WTC11 (cell line): ENCODE results near the gene ISM1. TPM values are rescaled to one million over a fixed set of nuclear protein-coding genes. Genes with fewer than 3 reads are reported as not detected.

Source experiments
- CREB1 ChIP-seq: sonication (generic); formaldehyde crosslinking; IDR thresholded peaks from 2 replicates; pipeline ENCODE4 v1.8.0; 2023; ENCODE audit warnings: mild to moderate bottlenecking, missing genetic modification reagents
- CREM ChIP-seq: sonication (generic); formaldehyde crosslinking; IDR thresholded peaks from 2 replicates; pipeline ENCODE4 v1.8.1; 2022; ENCODE audit warnings: mild to moderate bottlenecking, missing genetic modification reagents, moderate library complexity
- EMX1 ChIP-seq: fragments of 250-450 bp; sonication (Bioruptor Pico); IDR thresholded peaks from 2 replicates; pipeline ENCODE4 v1.8.0; 2021; ENCODE audit warnings: mild to moderate bottlenecking
- ETV6 ChIP-seq: sonication (generic); formaldehyde crosslinking; IDR thresholded peaks from 2 replicates; pipeline ENCODE4 v1.8.1; 2022; ENCODE audit warnings: mild to moderate bottlenecking, missing genetic modification reagents
- GABPB1 ChIP-seq: sonication (generic); formaldehyde crosslinking; IDR thresholded peaks from 2 replicates; pipeline ENCODE4 v1.8.1; 2023; ENCODE audit warnings: mild to moderate bottlenecking, missing genetic modification reagents
- HMGA2 ChIP-seq: fragments of 250-450 bp; sonication (Bioruptor Pico); IDR thresholded peaks from 2 replicates; pipeline ENCODE4 v1.4.0; 2021; ENCODE audit warnings: mild to moderate bottlenecking, moderate library complexity
- IRF2 ChIP-seq: sonication (generic); formaldehyde crosslinking; IDR thresholded peaks from 2 replicates; pipeline ENCODE4 v1.8.0; 2022; ENCODE audit warnings: low read depth, missing genetic modification reagents, borderline replicate concordance
- JAZF1 ChIP-seq: fragments of 250-450 bp; sonication (Bioruptor Pico); IDR thresholded peaks from 2 replicates; pipeline ENCODE4 v1.9.0; 2021; ENCODE audit warnings: moderate library complexity, mild to moderate bottlenecking, inconsistent platforms
- JUN ChIP-seq: sonication (generic); formaldehyde crosslinking; IDR thresholded peaks from 2 replicates; pipeline ENCODE4 v1.8.0; 2023; ENCODE audit warnings: mild to moderate bottlenecking, missing genetic modification reagents
- KAT7 ChIP-seq: sonication (generic); formaldehyde crosslinking; IDR thresholded peaks from 2 replicates; pipeline ENCODE4 v1.8.1; 2023; ENCODE audit warnings: missing genetic modification reagents, mild to moderate bottlenecking, borderline replicate concordance
- NFYB ChIP-seq: sonication (generic); formaldehyde crosslinking; conservative IDR thresholded peaks from 2 replicates; pipeline ENCODE4 v1.8.0; 2022; ENCODE audit warnings: low read depth, missing genetic modification reagents
- NR1H2 ChIP-seq: sonication (generic); formaldehyde crosslinking; IDR thresholded peaks from 2 replicates; pipeline ENCODE4 v1.9.0; 2021; ENCODE audit warnings: mild to moderate bottlenecking, moderate library complexity, missing genetic modification reagents
- NR3C1 ChIP-seq: sonication (generic); formaldehyde crosslinking; conservative IDR thresholded peaks from 2 replicates; pipeline ENCODE4 v1.8.1; 2023; ENCODE audit warnings: low read depth, mild to moderate bottlenecking, missing genetic modification reagents
- OVOL2 ChIP-seq: fragments of 250-450 bp; sonication (Bioruptor Pico); IDR thresholded peaks from 2 replicates; pipeline ENCODE4 v1.9.0; 2021; ENCODE audit warnings: mild to moderate bottlenecking, borderline replicate concordance
- PRRX2 ChIP-seq: fragments of 250-450 bp; sonication (Bioruptor Pico); IDR thresholded peaks from 2 replicates; pipeline ENCODE4 v1.8.0; 2021; ENCODE audit warnings: mild to moderate bottlenecking
- RELA ChIP-seq: sonication (generic); formaldehyde crosslinking; IDR thresholded peaks from 2 replicates; pipeline ENCODE4 v1.8.1; 2022; ENCODE audit warnings: missing genetic modification reagents, mild to moderate bottlenecking, borderline replicate concordance
- SMAD4 ChIP-seq: sonication (generic); formaldehyde crosslinking; IDR thresholded peaks from 2 replicates; pipeline ENCODE4 v1.8.0; 2022; ENCODE audit warnings: mild to moderate bottlenecking, missing genetic modification reagents
- ZNF317 ChIP-seq: sonication (generic); formaldehyde crosslinking; IDR thresholded peaks from 2 replicates; pipeline ENCODE4 v1.8.1; 2023; ENCODE audit warnings: low read depth, mild to moderate bottlenecking, moderate library complexity, missing genetic modification reagents, borderline replicate concordance
- ZNF396 ChIP-seq: fragments of 250-450 bp; sonication (Bioruptor Pico); IDR thresholded peaks from 2 replicates; pipeline ENCODE4 v1.8.0; 2021; ENCODE audit warnings: mild to moderate bottlenecking, moderate library complexity, borderline replicate concordance
- ZNF416 ChIP-seq: fragments of 250-450 bp; sonication (Bioruptor Pico); IDR thresholded peaks from 2 replicates; pipeline ENCODE4 v1.9.0; 2021; ENCODE audit warnings: mild to moderate bottlenecking, inconsistent platforms
- total RNA-seq: library from RNA; stranded (reverse); gene quantifications from 3 replicates; pipeline ENCODE4 v1.2.3, GENCODE V29; 2021
- TF ChIP-seq, protein P1 (sequence below): sonication (generic); formaldehyde crosslinking; IDR thresholded peaks from 2 replicates; pipeline ENCODE4 v1.8.1; 2023; ENCODE audit warnings: mild to moderate bottlenecking, missing genetic modification reagents, borderline replicate concordance
- TF ChIP-seq, protein P2 (sequence below): sonication (generic); formaldehyde crosslinking; IDR thresholded peaks from 2 replicates; pipeline ENCODE4 v1.8.1; 2023; ENCODE audit warnings: mild to moderate bottlenecking, missing genetic modification reagents, moderate library complexity
- TF ChIP-seq, protein P3 (sequence below): sonication (generic); formaldehyde crosslinking; IDR thresholded peaks from 2 replicates; pipeline ENCODE4 v1.8.1; 2022; ENCODE audit warnings: mild to moderate bottlenecking, moderate library complexity, missing genetic modification reagents
- TF ChIP-seq, protein P4 (sequence below): sonication (generic); formaldehyde crosslinking; conservative IDR thresholded peaks from 2 replicates; pipeline ENCODE4 v1.8.1; 2023; ENCODE audit warnings: mild to moderate bottlenecking, low read depth, missing genetic modification reagents, moderate library complexity
- TF ChIP-seq, protein P5 (sequence below): fragments of 200-600 bp; IDR thresholded peaks from 2 replicates; pipeline ENCODE4 v1.8.0; 2022; ENCODE audit warnings: antibody characterized with exemption
- TF ChIP-seq, protein P6 (sequence below): sonication (generic); formaldehyde crosslinking; IDR thresholded peaks from 2 replicates; pipeline ENCODE4 v1.8.0; 2022; ENCODE audit warnings: mild to moderate bottlenecking, missing genetic modification reagents
- TF ChIP-seq, protein P7 (sequence below): sonication (generic); formaldehyde crosslinking; IDR thresholded peaks from 2 replicates; pipeline ENCODE4 v1.8.0; 2022; ENCODE audit warnings: mild to moderate bottlenecking, missing genetic modification reagents
- TF ChIP-seq, protein P8 (sequence below): sonication (generic); formaldehyde crosslinking; IDR thresholded peaks from 2 replicates; pipeline ENCODE4 v1.8.1; 2022; ENCODE audit warnings: mild to moderate bottlenecking, missing genetic modification reagents, moderate library complexity, borderline replicate concordance

The ISM1 gene
- total RNA-seq, 1 experiment from 2014 or later = 0.52 TPM

DNA sequence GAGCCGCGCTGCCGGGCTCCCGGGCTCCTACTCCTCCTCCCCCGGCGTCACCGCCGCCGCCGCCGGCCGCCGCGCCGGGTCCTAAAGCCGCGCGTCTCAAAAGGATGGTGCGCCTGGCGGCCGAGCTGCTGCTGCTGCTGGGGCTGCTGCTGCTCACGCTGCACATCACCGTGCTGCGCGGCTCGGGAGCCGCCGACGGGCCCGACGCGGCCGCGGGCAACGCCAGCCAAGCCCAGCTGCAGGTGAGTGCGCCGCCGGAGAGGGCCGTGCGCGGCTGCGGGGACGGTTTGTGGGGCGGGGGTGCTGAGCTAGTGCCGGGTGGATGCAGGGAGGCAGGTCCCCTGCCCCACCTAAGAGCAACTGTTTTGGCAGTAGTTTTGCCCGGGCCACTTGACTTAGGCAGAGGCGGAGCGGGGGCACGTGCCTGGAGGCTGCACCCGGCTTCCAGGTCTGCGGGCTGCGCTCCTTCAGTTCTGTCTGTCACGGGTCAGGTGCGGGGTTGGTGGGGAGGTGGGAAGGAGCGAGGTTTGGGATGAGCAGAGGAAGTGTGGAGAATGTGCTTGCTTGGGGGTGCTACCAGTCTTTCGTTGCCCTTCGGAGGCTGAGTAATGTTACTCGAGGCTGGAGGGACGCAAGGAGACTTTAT is 722 bp downstream of the ISM1 start (continued):
- TF ChIP-seq, protein P1, sequence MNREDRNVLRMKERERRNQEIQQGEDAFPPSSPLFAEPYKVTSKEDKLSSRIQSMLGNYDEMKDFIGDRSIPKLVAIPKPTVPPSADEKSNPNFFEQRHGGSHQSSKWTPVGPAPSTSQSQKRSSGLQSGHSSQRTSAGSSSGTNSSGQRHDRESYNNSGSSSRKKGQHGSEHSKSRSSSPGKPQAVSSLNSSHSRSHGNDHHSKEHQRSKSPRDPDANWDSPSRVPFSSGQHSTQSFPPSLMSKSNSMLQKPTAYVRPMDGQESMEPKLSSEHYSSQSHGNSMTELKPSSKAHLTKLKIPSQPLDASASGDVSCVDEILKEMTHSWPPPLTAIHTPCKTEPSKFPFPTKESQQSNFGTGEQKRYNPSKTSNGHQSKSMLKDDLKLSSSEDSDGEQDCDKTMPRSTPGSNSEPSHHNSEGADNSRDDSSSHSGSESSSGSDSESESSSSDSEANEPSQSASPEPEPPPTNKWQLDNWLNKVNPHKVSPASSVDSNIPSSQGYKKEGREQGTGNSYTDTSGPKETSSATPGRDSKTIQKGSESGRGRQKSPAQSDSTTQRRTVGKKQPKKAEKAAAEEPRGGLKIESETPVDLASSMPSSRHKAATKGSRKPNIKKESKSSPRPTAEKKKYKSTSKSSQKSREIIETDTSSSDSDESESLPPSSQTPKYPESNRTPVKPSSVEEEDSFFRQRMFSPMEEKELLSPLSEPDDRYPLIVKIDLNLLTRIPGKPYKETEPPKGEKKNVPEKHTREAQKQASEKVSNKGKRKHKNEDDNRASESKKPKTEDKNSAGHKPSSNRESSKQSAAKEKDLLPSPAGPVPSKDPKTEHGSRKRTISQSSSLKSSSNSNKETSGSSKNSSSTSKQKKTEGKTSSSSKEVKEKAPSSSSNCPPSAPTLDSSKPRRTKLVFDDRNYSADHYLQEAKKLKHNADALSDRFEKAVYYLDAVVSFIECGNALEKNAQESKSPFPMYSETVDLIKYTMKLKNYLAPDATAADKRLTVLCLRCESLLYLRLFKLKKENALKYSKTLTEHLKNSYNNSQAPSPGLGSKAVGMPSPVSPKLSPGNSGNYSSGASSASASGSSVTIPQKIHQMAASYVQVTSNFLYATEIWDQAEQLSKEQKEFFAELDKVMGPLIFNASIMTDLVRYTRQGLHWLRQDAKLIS = no peak
- TF ChIP-seq GABPB1 (CRISPR knock-in tag) = no peak
- TF ChIP-seq, protein P2, sequence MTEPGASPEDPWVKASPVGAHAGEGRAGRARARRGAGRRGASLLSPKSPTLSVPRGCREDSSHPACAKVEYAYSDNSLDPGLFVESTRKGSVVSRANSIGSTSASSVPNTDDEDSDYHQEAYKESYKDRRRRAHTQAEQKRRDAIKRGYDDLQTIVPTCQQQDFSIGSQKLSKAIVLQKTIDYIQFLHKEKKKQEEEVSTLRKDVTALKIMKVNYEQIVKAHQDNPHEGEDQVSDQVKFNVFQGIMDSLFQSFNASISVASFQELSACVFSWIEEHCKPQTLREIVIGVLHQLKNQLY (CRISPR knock-in tag) = no peak
- TF ChIP-seq, protein P3, sequence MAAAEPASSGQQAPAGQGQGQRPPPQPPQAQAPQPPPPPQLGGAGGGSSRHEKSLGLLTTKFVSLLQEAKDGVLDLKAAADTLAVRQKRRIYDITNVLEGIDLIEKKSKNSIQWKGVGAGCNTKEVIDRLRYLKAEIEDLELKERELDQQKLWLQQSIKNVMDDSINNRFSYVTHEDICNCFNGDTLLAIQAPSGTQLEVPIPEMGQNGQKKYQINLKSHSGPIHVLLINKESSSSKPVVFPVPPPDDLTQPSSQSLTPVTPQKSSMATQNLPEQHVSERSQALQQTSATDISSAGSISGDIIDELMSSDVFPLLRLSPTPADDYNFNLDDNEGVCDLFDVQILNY = peak; percentile 77
- TF ChIP-seq, protein P4, sequence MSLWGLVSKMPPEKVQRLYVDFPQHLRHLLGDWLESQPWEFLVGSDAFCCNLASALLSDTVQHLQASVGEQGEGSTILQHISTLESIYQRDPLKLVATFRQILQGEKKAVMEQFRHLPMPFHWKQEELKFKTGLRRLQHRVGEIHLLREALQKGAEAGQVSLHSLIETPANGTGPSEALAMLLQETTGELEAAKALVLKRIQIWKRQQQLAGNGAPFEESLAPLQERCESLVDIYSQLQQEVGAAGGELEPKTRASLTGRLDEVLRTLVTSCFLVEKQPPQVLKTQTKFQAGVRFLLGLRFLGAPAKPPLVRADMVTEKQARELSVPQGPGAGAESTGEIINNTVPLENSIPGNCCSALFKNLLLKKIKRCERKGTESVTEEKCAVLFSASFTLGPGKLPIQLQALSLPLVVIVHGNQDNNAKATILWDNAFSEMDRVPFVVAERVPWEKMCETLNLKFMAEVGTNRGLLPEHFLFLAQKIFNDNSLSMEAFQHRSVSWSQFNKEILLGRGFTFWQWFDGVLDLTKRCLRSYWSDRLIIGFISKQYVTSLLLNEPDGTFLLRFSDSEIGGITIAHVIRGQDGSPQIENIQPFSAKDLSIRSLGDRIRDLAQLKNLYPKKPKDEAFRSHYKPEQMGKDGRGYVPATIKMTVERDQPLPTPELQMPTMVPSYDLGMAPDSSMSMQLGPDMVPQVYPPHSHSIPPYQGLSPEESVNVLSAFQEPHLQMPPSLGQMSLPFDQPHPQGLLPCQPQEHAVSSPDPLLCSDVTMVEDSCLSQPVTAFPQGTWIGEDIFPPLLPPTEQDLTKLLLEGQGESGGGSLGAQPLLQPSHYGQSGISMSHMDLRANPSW (CRISPR knock-in tag) = 0 out of 2 replicates have a peak, but pooled peaks have one; percentile 40
- TF ChIP-seq, protein P5, sequence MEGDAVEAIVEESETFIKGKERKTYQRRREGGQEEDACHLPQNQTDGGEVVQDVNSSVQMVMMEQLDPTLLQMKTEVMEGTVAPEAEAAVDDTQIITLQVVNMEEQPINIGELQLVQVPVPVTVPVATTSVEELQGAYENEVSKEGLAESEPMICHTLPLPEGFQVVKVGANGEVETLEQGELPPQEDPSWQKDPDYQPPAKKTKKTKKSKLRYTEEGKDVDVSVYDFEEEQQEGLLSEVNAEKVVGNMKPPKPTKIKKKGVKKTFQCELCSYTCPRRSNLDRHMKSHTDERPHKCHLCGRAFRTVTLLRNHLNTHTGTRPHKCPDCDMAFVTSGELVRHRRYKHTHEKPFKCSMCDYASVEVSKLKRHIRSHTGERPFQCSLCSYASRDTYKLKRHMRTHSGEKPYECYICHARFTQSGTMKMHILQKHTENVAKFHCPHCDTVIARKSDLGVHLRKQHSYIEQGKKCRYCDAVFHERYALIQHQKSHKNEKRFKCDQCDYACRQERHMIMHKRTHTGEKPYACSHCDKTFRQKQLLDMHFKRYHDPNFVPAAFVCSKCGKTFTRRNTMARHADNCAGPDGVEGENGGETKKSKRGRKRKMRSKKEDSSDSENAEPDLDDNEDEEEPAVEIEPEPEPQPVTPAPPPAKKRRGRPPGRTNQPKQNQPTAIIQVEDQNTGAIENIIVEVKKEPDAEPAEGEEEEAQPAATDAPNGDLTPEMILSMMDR = no peak
- TF ChIP-seq KAT7 (CRISPR knock-in tag) = 0 out of 2 replicates have a peak, but pooled peaks have one; percentile 43
- TF ChIP-seq ZNF396 = no peak
- TF ChIP-seq JAZF1 = no peak
- TF ChIP-seq SMAD4 (CRISPR knock-in tag) = no peak
- TF ChIP-seq JUN (CRISPR knock-in tag) = no peak
- no peak for TF ChIP-seq CREM (CRISPR knock-in tag)
- no peak for TF ChIP-seq OVOL2
- TF ChIP-seq, protein P6, sequence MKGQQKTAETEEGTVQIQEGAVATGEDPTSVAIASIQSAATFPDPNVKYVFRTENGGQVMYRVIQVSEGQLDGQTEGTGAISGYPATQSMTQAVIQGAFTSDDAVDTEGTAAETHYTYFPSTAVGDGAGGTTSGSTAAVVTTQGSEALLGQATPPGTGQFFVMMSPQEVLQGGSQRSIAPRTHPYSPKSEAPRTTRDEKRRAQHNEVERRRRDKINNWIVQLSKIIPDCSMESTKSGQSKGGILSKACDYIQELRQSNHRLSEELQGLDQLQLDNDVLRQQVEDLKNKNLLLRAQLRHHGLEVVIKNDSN (CRISPR knock-in tag) = peak; percentile 68
- no peak for TF ChIP-seq NR1H2 (CRISPR knock-in tag)
- TF ChIP-seq, protein P7, sequence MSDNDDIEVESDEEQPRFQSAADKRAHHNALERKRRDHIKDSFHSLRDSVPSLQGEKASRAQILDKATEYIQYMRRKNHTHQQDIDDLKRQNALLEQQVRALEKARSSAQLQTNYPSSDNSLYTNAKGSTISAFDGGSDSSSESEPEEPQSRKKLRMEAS (CRISPR knock-in tag) = peak; percentile 77
- no peak for TF ChIP-seq NR3C1 (CRISPR knock-in tag)
- no peak for TF ChIP-seq PRRX2 (CRISPR knock-in tag)
- no peak for TF ChIP-seq CREB1 (CRISPR knock-in tag)
- no peak for TF ChIP-seq HMGA2 (CRISPR knock-in tag)
- TF ChIP-seq RELA (CRISPR knock-in tag) = no peak
- 0 out of 2 replicates have a peak, but pooled peaks have one; percentile 16 for TF ChIP-seq ETV6
- TF ChIP-seq, protein P8, sequence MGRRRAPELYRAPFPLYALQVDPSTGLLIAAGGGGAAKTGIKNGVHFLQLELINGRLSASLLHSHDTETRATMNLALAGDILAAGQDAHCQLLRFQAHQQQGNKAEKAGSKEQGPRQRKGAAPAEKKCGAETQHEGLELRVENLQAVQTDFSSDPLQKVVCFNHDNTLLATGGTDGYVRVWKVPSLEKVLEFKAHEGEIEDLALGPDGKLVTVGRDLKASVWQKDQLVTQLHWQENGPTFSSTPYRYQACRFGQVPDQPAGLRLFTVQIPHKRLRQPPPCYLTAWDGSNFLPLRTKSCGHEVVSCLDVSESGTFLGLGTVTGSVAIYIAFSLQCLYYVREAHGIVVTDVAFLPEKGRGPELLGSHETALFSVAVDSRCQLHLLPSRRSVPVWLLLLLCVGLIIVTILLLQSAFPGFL = no peak
- TF ChIP-seq IRF2 (CRISPR knock-in tag) = peak; percentile 42; the same call in 1 of the 2 replicates
- TF ChIP-seq ZNF317 (CRISPR knock-in tag) = no peak
- no peak for TF ChIP-seq EMX1 (CRISPR knock-in tag)
- no peak for TF ChIP-seq ZNF416 (CRISPR knock-in tag)
- TF ChIP-seq NFYB (CRISPR knock-in tag) = no peak
